GM19043 (cell line): Measurements from ENCODE around the gene ZBED1.
A peak's percentile ranks its signal among the peaks of the same experiment; 100 is the strongest.
"Not testable (repeated sequence)": the region's sequence is repeated elsewhere in the genome, so short reads cannot be mapped to it uniquely, and the experiment has no call there.

Source experiments
- ATAC-seq: cut with Tn5 transposase; IDR thresholded peaks from one replicate; pipeline ENCODE4 v1.9.1; 2021; ENCODE audit warnings: low read depth; ENCODE audit not compliant: unreplicated experiment

ZBED1 gene

GRCh38 chrX:2500803-2501558 lies at the start of gene ZBED1, which contains the start of gene DHRSX:
TSS of gene ZBED1 (minus strand) at chrX:2500976. CDS start at chrX:2490719, 10,257 bp downstream.
TSS of gene DHRSX (minus strand) at chrX:2500976. CDS start at chrX:2500925, 51 bp downstream.
- ATAC-seq, result peak; percentile 59

DNA sequence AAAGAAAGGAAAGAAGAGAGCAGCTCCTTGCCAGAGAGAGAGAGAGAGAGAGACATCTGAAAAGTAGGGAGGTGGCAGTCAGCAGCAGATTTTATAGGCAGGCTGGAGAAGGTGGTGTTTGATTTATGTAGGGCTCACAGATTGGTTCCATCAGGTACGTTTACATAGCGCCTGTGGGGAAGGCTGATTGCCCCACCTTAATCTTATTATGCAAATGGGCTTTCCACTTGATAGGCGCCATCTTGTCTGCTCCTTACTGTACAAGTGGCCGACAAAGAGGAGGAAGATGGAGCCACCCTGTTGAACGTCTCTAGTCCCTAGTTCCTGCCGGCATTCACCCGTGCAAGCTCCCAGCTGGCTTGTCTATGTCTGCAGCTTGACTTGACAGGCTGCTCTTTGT lies 49.1 kb upstream of the ZBED1 start:
- ATAC-seq, result no peak

GRCh38 chrX:2548711-2549423 lies 48.1 kb upstream of the ZBED1 start:
- ATAC-seq, result no peak

- no peak for ATAC-seq
Measured at GRCh38 chrX:2547736-2548135, 47.0 kb upstream of the ZBED1 start.

- no peak for ATAC-seq
Measured at GRCh38 chrX:2546496-2546895, 45.7 kb upstream of the ZBED1 start.

DNA sequence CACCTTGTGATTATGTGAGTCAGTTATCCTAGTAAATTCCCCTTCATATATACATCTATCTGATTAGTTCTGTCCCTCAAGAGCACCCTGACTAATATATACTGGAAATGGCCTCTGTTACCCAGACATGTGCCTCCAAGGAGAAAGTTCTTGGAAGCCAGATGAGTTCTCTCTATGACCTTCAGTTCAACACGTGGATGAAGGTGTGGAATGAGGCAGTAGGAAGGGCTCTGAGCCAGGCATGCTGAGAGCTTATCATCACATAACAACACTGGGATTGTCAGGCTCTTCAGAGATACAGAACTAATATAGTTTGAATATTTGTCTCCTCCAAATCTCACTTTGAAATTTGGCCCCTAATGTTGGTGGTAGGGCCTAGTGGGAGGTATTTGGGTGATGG lies 44.4 kb upstream of the ZBED1 start:
- no peak for ATAC-seq

DNA sequence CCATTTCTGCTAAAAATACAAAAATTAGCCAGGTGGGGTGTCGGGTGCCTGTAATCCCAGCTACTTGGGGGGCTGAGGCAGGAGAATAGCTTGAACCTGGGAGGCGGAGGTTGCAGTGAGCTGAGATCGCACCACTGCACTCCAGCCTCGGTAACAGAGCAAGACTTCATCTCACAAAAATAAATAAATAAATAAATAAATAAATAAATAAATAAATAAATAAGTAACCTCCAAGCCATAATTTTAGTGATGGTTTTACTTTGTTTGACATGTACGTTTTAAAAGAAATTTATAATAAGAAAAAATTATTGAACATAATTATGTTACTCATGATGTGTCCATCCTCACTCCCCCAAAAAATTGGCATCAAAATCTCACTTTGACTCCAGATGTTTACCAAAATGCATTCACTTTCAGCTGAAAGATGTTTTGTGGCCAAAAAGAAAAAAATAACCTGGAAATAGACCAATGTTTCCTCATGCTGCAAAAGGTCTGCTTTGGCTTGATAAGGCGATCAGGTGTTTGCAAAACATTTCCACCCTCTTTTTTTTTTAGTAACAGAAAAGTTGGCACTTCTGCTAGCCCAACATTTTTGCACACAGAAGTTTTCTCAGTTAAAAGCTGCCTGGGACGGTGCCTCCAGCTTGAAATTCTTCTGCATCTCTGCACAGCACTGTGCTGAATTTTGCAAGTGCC lies 42.2 kb upstream of the ZBED1 start:
- ATAC-seq, result no peak

DNA sequence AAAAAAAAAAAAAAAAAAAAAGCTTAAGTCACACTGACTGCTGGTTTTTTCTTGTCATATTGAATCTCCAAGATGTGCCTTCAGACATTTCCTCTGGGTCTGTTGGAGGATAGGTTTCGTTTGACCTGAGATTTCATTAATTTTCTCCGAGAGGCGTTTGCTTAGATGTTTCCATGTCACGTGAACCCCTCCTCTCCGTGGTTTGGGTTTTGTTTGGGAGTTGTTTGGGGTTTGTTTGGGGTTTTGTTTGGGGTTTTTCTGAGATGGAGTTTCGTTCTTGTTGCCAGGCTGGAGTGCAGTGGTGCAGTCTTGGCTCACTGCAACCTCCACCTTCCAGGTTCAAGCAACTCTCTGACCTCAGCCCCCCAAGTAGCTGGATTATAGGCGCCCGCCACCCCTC lies 40.8 kb upstream of the ZBED1 start:
- ATAC-seq, result no peak

GRCh38 chrX:2540426-2540947 lies 39.7 kb upstream of the ZBED1 start:
- ATAC-seq, result no peak

DNA sequence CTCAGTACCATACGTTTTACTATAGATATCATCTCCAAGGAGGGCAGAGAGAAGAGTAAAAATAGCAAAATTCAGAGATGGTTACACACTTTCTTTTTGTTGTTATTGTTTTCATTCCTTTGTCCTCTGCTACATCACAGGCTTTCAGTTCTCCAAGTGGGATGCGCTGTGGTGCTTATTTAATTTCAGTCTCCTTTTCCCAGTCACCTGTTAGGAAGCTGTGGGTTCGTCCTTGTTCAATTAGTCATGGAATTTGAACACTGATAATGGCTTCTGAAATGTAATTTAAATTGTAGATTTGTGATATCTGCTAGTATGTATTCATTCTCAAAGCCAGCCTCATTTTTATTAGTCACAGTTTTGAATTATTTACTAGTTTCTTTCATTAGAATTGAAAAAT lies 38.8 kb upstream of the ZBED1 start:
- no peak for ATAC-seq

- no peak for ATAC-seq
Measured at GRCh38 chrX:2538031-2538757, 37.4 kb upstream of the ZBED1 start.

DNA sequence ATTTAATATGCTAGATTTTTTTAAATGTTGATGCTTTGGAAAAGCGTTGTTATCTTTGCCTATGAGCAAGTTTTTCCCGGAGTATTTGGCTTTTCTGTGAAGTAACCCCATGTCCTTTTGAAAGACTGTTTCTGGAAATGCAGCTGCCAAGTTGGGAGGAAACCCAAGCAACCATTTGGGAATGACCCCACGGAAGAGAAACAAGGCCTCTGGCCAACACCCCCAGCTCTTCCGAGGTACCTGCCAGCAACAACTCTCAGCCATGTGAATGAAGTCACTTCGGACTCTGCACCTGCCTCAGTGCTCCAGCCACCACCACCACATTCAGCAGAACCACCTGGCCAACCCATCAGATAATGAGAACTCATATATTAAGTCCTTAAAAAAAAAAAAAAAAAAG lies 36.2 kb upstream of the ZBED1 start:
- ATAC-seq, result no peak

- no peak for ATAC-seq
Measured at GRCh38 chrX:2536141-2536540, 35.4 kb upstream of the ZBED1 start.

GRCh38 chrX:2534261-2535021 lies 33.7 kb upstream of the ZBED1 start:
- ATAC-seq, result not testable (repeated sequence)

DNA sequence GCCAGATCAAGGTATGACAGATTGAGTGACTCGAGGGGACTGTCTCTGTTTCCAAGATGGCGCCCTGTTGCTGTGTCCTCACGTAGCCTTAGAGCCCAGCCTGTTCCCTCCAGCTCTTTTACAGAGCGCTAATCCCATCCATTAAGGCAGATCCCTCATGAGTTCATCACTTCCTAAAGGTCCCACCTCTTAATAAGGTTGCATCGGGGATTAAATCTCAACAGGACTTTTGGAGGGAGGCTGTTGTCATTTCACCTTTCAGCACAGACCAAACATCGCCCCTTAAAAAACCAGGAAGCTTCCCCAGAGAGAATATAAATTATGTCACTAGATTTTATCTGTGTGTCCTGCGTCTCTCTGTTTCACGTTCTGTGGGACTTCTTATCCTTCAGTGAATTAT lies 32.6 kb upstream of the ZBED1 start:
- no peak for ATAC-seq

DNA sequence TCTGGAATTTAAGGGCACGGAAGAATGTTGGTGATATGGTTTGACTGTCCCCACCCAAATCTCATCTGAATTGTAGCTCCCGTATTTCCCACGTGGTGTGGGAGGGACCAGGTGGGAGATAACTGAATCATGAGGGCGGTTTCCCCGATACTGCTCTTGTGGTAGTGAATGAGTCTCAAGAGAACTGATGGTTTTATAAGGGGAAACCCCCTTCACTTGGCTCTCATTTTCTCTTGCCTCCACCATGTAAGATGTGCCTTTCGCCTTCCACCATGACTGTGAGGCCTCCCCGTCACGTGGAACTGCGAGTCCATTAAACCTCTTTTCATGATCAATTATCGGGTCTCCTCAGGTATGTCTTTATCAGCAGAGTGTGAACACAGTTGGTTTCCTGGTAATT lies 25.6 kb upstream of the ZBED1 start:
- no peak for ATAC-seq

GRCh38 chrX:2523911-2524310 lies 23.1 kb upstream of the ZBED1 start:
- no peak for ATAC-seq

DNA sequence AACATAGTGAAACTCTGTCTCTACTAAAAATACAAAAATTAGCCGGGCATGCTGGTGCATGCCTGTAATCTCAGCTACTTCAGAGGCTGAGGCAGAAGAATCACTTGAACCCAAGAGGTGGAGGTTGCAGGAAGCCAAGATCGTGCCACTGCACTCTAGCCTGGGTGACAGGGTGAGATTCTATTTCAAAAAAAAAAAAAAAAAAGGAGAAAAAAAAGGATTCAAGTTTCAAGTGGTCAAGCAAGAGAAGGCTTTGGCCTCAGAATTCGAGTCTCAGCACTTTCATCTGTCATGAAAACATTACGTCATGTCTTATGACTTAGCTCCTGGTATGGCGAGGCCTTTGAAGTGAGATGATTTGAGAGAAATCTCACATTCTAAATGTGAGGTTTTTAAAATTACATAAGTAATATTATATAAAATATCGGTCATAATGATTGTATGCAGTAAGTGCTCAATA lies 21.2 kb upstream of the ZBED1 start:
- ATAC-seq, result peak; percentile 24

DNA sequence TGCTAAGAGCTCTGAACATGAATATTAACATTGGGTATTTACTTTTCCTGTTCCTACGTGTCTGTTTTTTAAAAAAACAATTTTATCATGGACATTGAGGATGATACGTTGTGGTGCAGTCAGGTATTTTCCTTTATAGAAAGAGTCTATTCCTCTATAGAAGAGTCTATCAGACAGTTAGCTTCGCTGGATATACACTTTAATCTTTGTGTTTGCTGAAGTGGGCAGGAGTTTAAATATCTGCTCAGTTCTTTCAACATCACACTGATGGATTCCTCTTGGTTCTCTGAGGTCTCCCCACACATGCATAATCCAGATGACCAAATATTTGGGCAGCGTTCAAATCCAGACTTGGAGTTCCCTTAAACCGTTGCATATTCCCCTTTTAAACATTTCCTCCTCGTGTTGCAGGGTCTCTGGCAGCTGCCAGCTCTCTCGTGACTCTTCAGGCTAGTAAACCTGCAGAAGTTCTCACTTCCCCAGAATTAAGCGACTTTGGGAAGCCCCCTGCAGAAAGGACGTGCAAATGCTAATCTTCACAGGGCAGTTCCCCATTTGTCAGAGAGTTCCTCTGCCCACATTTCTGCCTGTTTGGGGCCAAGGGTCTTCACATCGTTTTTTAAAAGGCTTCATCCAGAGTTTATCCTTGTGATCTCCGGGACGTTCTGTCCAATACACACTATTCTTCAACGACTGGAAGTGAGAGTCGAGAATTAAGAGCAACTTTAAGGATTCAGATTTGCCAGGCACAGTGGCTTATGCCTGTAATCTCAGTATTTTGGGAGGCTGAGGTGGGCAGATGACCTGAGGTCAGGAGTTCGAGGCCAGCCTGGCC lies 20.5 kb upstream of the ZBED1 start:
- ATAC-seq, result peak; percentile 78
